Activated CD4-positive, alpha-beta T cell treated with anti-CD3 and anti-CD28 coated beads, Interleukin-2, amount 10 ng/mL, durations not matched to agents 7 days and 5 days (primary cell): ENCODE results near the gene GRIK4. TPM values are rescaled to one million over a fixed set of nuclear protein-coding genes. Genes with fewer than 3 reads are reported as not detected.
A peak's percentile ranks its signal among the peaks of the same experiment; 100 is the strongest.
"Not testable (repeated sequence)": the region's sequence is repeated elsewhere in the genome, so short reads cannot be mapped to it uniquely, and the experiment has no call there.

ENCODE experiments used
- CTCF ChIA-PET: fragments of 350-600 bp; sonication (Branson Sonifier 250); formaldehyde crosslinking; loops from one replicate; lab custom pipeline; 2021; ENCODE audit warnings: antibody characterized with exemption; lab: Charles Lee
- POLR2A ChIA-PET: fragments of 350-600 bp; sonication (Branson Sonifier 250); formaldehyde crosslinking; loops from one replicate; lab custom pipeline; 2021; ENCODE audit warnings: antibody characterized with exemption; lab: Charles Lee
- DNase-seq: peaks from one replicate; pipeline ENCODE4 v3.0.0-alpha.2; 2020
- H3K27ac Mint-ChIP-seq: one replicate; pipeline ENCODE4 v1.8.0; 2021; ENCODE audit warnings: mild to moderate bottlenecking, moderate library complexity, mixed read lengths
- H3K27me3 Mint-ChIP-seq: one replicate; pipeline ENCODE4 v1.8.0; 2021; ENCODE audit warnings: mixed read lengths
- H3K36me3 Mint-ChIP-seq: one replicate; pipeline ENCODE4 v1.8.0; 2021; ENCODE audit warnings: low read depth, mixed read lengths
- H3K4me1 Mint-ChIP-seq: one replicate; pipeline ENCODE4 v1.8.0; 2021; ENCODE audit warnings: mixed read lengths
- H3K4me3 Mint-ChIP-seq: one replicate; pipeline ENCODE4 v1.8.0; 2021; ENCODE audit warnings: mild to moderate bottlenecking, moderate library complexity, mixed read lengths
- H3K9me3 Mint-ChIP-seq: one replicate; pipeline ENCODE4 v1.8.0; 2021; ENCODE audit warnings: mixed read lengths
- total RNA-seq, 2 experiments: library from RNA; stranded (reverse); gene quantifications; one replicate each; pipeline ENCODE4 v1.2.3, GENCODE V29; 2021

The GRIK4 gene
- total RNA-seq, 2 experiments from 2014 or later, result not detected

GRCh38 chr11:121024989-121025388 lies 513.4 kb downstream of the GRIK4 start:
- H3K27me3 Mint-ChIP-seq, result no peaks in the 10 kb centered on the region
- POLR2A ChIA-PET, result no interaction called here
- H3K27ac Mint-ChIP-seq, result peak overlapping the region; percentile 77
- peak overlapping the region; percentile 81 for H3K4me3 Mint-ChIP-seq
- H3K9me3 Mint-ChIP-seq, result no peaks in the 10 kb centered on the region
- H3K36me3 Mint-ChIP-seq, result no peaks in the 10 kb centered on the region
- H3K4me1 Mint-ChIP-seq, result peaks cover 25% of the 10 kb centered on the region
- peak; percentile 20 for DNase-seq
- CTCF ChIA-PET, result interaction anchor here (0.8 to 1.2 kb wide), 2 partner anchors 11 kb away, joined by 3 read pairs; no protein-coding TSS in a partner anchor

DNA sequence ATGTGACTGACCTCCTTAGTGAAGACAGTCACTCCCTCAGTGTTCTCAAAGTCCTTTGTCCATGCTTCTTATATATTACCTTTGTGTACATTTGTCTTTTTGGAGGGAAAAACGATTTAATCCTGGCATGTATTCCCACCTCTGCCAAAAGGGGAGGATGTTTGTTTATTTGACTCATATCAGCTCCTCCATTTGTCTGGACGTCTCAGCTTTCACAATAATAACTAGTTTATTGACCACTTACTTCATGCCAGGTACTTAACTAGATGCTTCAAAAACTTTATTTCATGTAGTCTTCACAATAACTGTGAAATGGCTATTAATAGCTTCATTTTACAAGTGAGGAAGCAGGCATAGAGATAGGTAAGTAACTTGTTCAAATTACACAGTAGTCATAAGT lies 517.6 kb downstream of the GRIK4 start:
- H3K27me3 Mint-ChIP-seq, result no peaks in the 10 kb centered on the region
- H3K9me3 Mint-ChIP-seq, result no peaks in the 10 kb centered on the region
- DNase-seq, result no peak
- POLR2A ChIA-PET, result no interaction called here
- H3K36me3 Mint-ChIP-seq, result no peaks in the 10 kb centered on the region
- H3K4me3 Mint-ChIP-seq, result no peak overlapping the region
- CTCF ChIA-PET, result no interaction called here
- peaks cover 25% of the 10 kb centered on the region for H3K4me1 Mint-ChIP-seq
- H3K27ac Mint-ChIP-seq, result no peak overlapping the region

- CTCF ChIA-PET, result no interaction called here
- Mint-ChIP-seq H3K4me1 (peaks cover 20% of the 10 kb centered on the region), H3K4me3 (no peak overlapping the region), H3K27ac (no peak overlapping the region), H3K27me3 (no peaks in the 10 kb centered on the region), H3K9me3 (no peaks in the 10 kb centered on the region), H3K36me3 (no peaks in the 10 kb centered on the region)
- POLR2A ChIA-PET, result no interaction called here
- no peak for DNase-seq
These were observed 518.4 kb downstream of the GRIK4 start for GRCh38 chr11:121029813-121030445.

DNA sequence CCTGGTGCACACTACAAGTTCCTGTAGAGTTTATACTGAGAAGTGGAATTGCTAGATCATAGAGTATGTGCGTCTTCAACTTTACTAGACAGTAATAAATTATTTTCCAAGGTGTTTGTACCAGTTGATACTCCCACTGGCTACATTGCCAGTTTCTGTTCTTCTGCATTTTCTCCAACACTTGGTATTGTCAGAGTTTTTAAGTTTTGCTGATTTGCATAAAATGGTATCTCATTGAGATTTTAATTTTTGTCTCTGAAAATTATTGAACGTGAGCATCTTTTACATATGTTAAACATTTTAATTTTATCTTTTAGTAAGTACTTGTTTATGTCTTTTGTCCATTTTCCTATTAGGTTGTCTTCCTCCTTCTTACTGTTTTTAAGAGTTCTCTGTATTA lies 519.6 kb downstream of the GRIK4 start:
- Mint-ChIP-seq H3K27ac (no peak overlapping the region), H3K27me3 (no peaks in the 10 kb centered on the region), H3K4me1 (peaks cover 21% of the 10 kb centered on the region), H3K36me3 (no peaks in the 10 kb centered on the region), H3K4me3 (no peak overlapping the region), H3K9me3 (no peaks in the 10 kb centered on the region)
- no peak for DNase-seq
- ChIA-PET POLR2A (no interaction called here), CTCF (no interaction called here)

DNA sequence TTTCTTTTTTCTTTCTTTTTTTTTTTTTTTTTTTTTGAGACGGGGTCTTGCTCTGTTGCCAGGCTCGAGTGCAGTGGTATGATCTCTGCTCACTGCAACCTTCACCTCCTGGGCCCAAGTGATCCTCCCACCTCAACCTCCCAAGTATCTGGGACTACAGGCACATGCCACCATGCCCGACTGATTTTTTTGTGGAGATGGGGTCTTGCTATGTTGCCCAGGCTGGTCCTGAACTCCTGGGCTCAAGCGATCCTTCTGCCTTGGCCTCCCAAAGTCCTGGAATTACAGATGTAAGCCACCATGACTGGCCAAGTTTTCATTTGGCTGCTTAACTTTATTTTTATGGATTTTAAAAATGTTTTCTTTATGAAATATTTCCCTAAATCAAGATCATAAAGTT lies 520.1 kb downstream of the GRIK4 start:
- H3K36me3 Mint-ChIP-seq, H3K27ac Mint-ChIP-seq, POLR2A ChIA-PET, H3K4me3 Mint-ChIP-seq, CTCF ChIA-PET, H3K9me3 Mint-ChIP-seq, H3K27me3 Mint-ChIP-seq, DNase-seq: not testable (repeated sequence)
- peaks cover 23% of the 10 kb centered on the region for H3K4me1 Mint-ChIP-seq

GRCh38 chr11:121032546-121032945 lies 521.0 kb downstream of the GRIK4 start:
- Mint-ChIP-seq H3K27ac (no peak overlapping the region), H3K27me3 (no peaks in the 10 kb centered on the region), H3K36me3 (no peaks in the 10 kb centered on the region), H3K4me3 (no peak overlapping the region), H3K4me1 (peaks cover 23% of the 10 kb centered on the region), H3K9me3 (no peaks in the 10 kb centered on the region)
- ChIA-PET CTCF (no interaction called here), POLR2A (no interaction called here)
- no peak for DNase-seq

DNA sequence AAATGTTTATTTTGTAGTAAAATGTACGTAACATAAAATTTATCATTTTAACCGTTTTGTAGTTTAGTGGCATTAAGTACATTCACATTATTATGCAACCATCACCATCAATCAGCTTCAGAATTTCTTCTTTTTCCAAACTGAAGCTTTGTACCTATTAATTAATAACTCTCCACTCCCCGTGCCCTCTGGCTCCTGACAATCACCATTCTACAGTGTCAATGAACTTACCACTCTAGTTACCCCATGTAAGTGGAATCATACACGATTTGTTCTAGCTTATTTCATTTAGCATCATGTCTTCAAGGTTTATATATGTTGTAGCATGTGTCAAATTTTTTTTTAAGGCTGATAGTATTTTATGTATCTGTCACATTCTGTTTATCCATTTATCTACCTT lies 522.1 kb downstream of the GRIK4 start:
- POLR2A ChIA-PET, result no interaction called here
- CTCF ChIA-PET, result interaction anchor here (0.9 kb wide), 1 partner anchor 15 kb away, joined by 3 read pairs; no protein-coding TSS in a partner anchor

DNA sequence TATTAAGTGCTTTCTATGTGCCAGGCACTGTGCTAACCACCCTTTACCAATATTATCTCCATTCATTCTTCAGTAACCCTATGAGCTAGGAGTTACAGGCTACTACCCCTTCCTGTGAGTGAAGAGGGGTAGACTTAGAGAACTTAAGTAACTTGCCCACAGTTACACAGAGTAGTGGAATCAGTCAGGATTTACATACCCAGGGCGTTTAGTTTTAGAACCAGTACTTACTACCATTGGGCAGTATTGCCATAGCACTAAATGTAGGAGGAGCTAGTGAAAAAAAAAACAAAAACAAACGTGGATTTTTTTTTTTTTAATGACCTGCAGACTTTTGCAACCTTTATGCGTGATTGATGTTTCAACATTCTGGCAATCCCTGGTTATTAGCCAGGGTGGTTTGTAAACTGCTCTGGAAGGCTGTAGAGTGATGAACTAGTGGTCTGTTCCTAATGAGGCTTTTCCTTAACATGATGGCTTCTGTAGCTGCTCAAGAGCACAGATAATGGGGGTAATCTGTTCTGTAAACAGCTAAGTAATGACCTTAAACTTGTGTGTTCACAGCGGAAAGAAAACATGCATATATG lies 523.7 kb downstream of the GRIK4 start:
- Mint-ChIP-seq H3K27ac (no peak overlapping the region), H3K4me3 (no peak overlapping the region), H3K36me3 (no peaks in the 10 kb centered on the region), H3K9me3 (no peaks in the 10 kb centered on the region), H3K4me1 (peaks cover 16% of the 10 kb centered on the region), H3K27me3 (no peaks in the 10 kb centered on the region)
- no peak for DNase-seq
- ChIA-PET POLR2A (no interaction called here), CTCF (interaction anchor here (1.0 kb wide), 2 partner anchors 10 to 11 kb away, joined by 3 read pairs; partner anchors contain the start of gene TBCEL)

More for the DNA sequence above, 522.1 kb downstream of the GRIK4 start:
- peaks cover 23% of the 10 kb centered on the region for H3K4me1 Mint-ChIP-seq
- no peaks in the 10 kb centered on the region for H3K36me3 Mint-ChIP-seq
- H3K9me3 Mint-ChIP-seq, result no peaks in the 10 kb centered on the region
- H3K27me3 Mint-ChIP-seq, result no peaks in the 10 kb centered on the region
- H3K27ac Mint-ChIP-seq, result no peak overlapping the region
- no peak overlapping the region for H3K4me3 Mint-ChIP-seq
- no peak for DNase-seq

DNA sequence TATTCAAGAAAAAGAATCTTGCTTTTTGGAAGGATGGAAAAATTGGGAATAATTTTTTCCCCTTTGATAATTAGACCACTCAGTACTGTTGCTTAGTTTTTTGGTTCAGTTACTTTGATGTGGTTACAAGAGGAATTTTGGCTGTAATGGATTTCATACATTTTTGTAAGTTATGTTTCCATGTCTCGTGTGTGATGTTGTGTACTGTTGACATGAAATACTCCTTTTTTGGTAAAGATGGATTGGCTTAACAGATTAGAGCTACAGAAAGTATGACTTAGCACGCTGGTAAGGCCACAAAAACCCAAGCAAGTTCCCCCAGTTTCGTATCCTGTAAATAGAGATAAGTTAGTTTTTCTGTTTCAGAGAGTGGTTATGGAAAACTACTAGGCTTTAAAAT lies 524.2 kb downstream of the GRIK4 start:
- H3K27me3 Mint-ChIP-seq, result no peaks in the 10 kb centered on the region
- POLR2A ChIA-PET, result no interaction called here
- H3K4me1 Mint-ChIP-seq, result peaks cover 14% of the 10 kb centered on the region
- H3K4me3 Mint-ChIP-seq, result no peak overlapping the region
- no peak overlapping the region for H3K27ac Mint-ChIP-seq
- CTCF ChIA-PET, result interaction anchor here (1.0 kb wide), 2 partner anchors 10 to 12 kb away, joined by 3 read pairs; partner anchors contain the start of gene TBCEL
- no peaks in the 10 kb centered on the region for H3K36me3 Mint-ChIP-seq
- no peaks in the 10 kb centered on the region for H3K9me3 Mint-ChIP-seq
- no peak for DNase-seq

DNA sequence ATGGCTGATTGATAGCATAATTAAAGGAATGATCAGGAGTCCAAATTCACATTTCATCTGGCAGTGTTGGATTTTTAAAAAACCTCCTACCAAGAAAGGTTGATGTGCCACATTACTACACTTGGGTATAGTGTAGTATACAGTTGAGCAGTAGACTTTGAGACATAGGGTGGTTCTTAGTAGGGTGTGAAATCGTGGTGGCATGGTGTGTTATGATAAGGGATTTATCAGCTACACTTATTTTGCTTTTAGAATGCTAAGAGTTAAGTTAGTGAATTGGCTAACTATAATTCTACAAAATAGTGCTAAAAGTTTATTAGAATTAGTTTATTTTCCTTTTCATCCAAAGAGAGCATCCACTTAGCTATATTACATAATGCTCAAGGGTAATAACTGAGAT lies 525.5 kb downstream of the GRIK4 start:
- ChIA-PET POLR2A (no interaction called here), CTCF (interaction anchor here (1.1 kb wide), 1 partner anchor 12 kb away, joined by 6 read pairs; no protein-coding TSS in a partner anchor)
- no peak overlapping the region for H3K4me3 Mint-ChIP-seq
- no peaks in the 10 kb centered on the region for H3K36me3 Mint-ChIP-seq
- H3K4me1 Mint-ChIP-seq, result peaks cover 14% of the 10 kb centered on the region
- no peak overlapping the region for H3K27ac Mint-ChIP-seq
- no peak for DNase-seq
- no peaks in the 10 kb centered on the region for H3K9me3 Mint-ChIP-seq
- no peaks in the 10 kb centered on the region for H3K27me3 Mint-ChIP-seq

Other genes starting within 250 kb of the GRIK4 start
- under 1 TPM; 0.19 to 0.42 TPM for gene TLCD5, start 186.4 kb upstream of the GRIK4 start, total RNA-seq
- 1 to 10 TPM; 8.1 to 9.2 TPM for gene ARHGEF12, start 175.3 kb upstream of the GRIK4 start, total RNA-seq